Upper lobe of left lung (tissue), 6 donors: ENCODE data around the gene TCF7L2. TPM values are rescaled to one million over a fixed set of nuclear protein-coding genes. Genes with fewer than 3 reads are reported as not detected.

Experiments used
- ATAC-seq, 2 donors: fragments of 200-7000 bp; cut with Tn5 transposase; one replicate each; pipeline ENCODE4 v1.9.1; 2022; ENCODE audit warnings: mild to moderate bottlenecking in 2 of 2, moderate library complexity in 2 of 2; ENCODE audit not compliant: low FRiP score in 2 of 2
- DNase-seq, 2 donors: peaks; one replicate each; pipeline ENCODE4 v3.0.0-alpha.2; 2019 to 2020
- H3K27ac ChIP-seq, 4 donors: fragments of 200-600 bp; sonication (generic); one replicate each; pipeline ENCODE4 v1.5.1; 2016 to 2019
- H3K27me3 ChIP-seq, 4 donors: fragments of 200-600 bp; sonication (generic); one replicate each; pipeline ENCODE4 v1.5.1; 2017 to 2019
- H3K36me3 ChIP-seq, 4 donors: fragments of 200-600 bp; sonication (generic); one replicate each; pipeline ENCODE4 v1.5.1; 2016 to 2019
- H3K4me1 ChIP-seq, 4 donors: fragments of 200-600 bp; sonication (generic); one replicate each; pipeline ENCODE4 v1.5.1; 2018 to 2019
- H3K4me3 ChIP-seq, 4 donors: fragments of 200-600 bp; sonication (generic); one replicate each; pipeline ENCODE4 v1.5.1; 2017 to 2019; ENCODE audit warnings: mild to moderate bottlenecking in 2 of 4, moderate library complexity in 1 of 4
- H3K9me3 ChIP-seq, 4 donors: fragments of 200-600 bp; sonication (generic); one replicate each; pipeline ENCODE4 v1.5.1; 2018 to 2019
- CTCF ChIP-seq, 6 experiments: fragments of 450-650 bp in 4 of 6; fragments of 200-600 bp in 2 of 6; sonication (generic) in 2 of 6; IDR thresholded peaks; one replicate each; pipeline ENCODE4 v1.5.1; 2016 to 2019; ENCODE audit warnings: antibody characterized with exemption in 6 of 6
- EP300 ChIP-seq, 4 donors: sonication (generic); formaldehyde crosslinking; IDR thresholded peaks; one replicate each; pipeline ENCODE4 v1.5.1; 2017; ENCODE audit warnings: antibody characterized with exemption in 4 of 4, control low read depth in 2 of 4
- POLR2A ChIP-seq, 4 donors: fragments of 450-650 bp; IDR thresholded peaks; one replicate each; pipeline ENCODE4 v1.5.1; 2016 to 2017; ENCODE audit warnings: antibody characterized with exemption in 4 of 4, mild to moderate bottlenecking in 2 of 4
- POLR2AphosphoS5 ChIP-seq, 2 donors: sonication (generic); formaldehyde crosslinking; IDR thresholded peaks; one replicate each; pipeline ENCODE4 v1.5.1; 2017; ENCODE audit warnings: antibody characterized with exemption in 2 of 2
- WGBS, 2 donors: methylation state at CpG; one replicate each; pipeline ENCODE4 v1.1.5; 2017 to 2018; 5-methylcytosine and 5-hydroxymethylcytosine counted together
- total RNA-seq, 6 donors: library from RNA; depleted of rRNA in 4 of 6; stranded (reverse); fragments of >200 nt in 4 of 6; gene quantifications; one replicate each; pipeline versions ENCODE4 v1.1.0 to v1.2.1, GENCODE V29; 2016 to 2021
- donor health status: DM: no; HTN: no; CAD: no; lungs with moderate emphysema.
- donor health status: DM: no; HTN: yes; CAD: no; lungs with severe emphysema.

TCF7L2 gene
- total RNA-seq, 6 donors from 2014 or later = 15.5 to 80.3 (median 48.1) TPM

GRCh38 chr10:113179966-113180365 lies 229.9 kb downstream of the TCF7L2 start:
- ATAC-seq = no peak
- no peak overlapping the region for H3K27ac ChIP-seq
- H3K36me3 ChIP-seq = no peaks in the 10 kb centered on the region
- 74 to 94% methylated on average over 3 of the region's 3 CpGs for WGBS, 2 donors
- TF ChIP-seq CTCF (IDR thresholded peaks at IDR 0.05) = no peak
- TF ChIP-seq POLR2AphosphoS5 (IDR thresholded peaks at IDR 0.05) = no peak
- no peak for TF ChIP-seq EP300 (IDR thresholded peaks at IDR 0.05)
- no peak for TF ChIP-seq POLR2A (IDR thresholded peaks at IDR 0.05)
- no peak overlapping the region for H3K4me3 ChIP-seq
- H3K9me3 ChIP-seq = no peaks in the 10 kb centered on the region
- no peak for DNase-seq
- H3K27me3 ChIP-seq = no peaks in the 10 kb centered on the region
- H3K4me1 ChIP-seq = peaks cover 0 to 7% (median 0%) of the 10 kb centered on the region in 4 donors

DNA sequence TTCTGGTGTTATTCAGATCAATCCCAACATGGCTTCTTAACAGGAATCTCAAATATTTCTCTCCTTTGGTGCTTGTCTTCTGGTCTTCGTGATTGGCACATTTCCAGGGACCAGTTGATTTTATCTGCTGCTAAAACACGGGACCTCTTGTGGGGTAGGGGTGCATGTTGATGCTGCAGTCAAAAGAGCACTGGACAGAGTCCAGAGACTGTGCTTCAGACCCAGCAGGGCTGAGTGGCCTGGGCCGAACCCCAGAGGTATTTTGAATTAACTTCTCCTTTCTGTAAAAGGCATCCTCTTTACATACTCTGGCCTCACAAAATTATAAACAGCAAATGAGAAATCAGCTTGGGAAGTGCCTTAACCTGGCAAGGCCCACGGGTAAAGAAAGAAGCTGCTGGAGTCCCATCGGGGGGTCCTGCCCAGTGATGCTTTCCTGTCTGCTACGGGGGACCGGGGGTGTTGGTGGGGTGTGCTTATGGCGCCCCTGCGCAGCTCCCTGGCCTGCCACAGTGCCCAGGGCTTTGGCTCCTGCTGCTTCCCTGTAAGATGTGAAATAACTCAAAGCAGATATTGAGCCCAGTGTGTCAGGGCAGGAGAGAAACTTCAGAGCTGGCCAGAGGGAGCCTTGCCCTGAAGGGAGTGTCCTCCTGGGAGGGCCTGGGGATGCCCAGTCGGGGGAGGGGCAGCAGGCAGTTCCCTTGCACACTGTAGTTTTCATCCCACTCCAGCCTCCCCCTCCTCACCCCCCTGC lies 230.5 kb downstream of the TCF7L2 start:
- DNase-seq = peak in 1 of 2 donors; percentile 56
- TF ChIP-seq POLR2AphosphoS5 (IDR thresholded peaks at IDR 0.05) (no peak), EP300 (IDR thresholded peaks at IDR 0.05) (no peak), CTCF (IDR thresholded peaks at IDR 0.05) (no peak), POLR2A (IDR thresholded peaks at IDR 0.05) (no peak)
- H3K9me3 ChIP-seq = no peaks in the 10 kb centered on the region
- 63 to 65% methylated on average over 4 to 10 of the region's 10 CpGs for WGBS, 2 donors
- no peak overlapping the region for H3K27ac ChIP-seq
- no peaks in the 10 kb centered on the region for H3K27me3 ChIP-seq
- H3K4me3 ChIP-seq = no peak overlapping the region
- H3K4me1 ChIP-seq = peaks cover 0 to 7% (median 0%) of the 10 kb centered on the region in 4 donors
- no peaks in the 10 kb centered on the region for H3K36me3 ChIP-seq
- peak in 1 of 2 donors; percentile 20 for ATAC-seq

DNA sequence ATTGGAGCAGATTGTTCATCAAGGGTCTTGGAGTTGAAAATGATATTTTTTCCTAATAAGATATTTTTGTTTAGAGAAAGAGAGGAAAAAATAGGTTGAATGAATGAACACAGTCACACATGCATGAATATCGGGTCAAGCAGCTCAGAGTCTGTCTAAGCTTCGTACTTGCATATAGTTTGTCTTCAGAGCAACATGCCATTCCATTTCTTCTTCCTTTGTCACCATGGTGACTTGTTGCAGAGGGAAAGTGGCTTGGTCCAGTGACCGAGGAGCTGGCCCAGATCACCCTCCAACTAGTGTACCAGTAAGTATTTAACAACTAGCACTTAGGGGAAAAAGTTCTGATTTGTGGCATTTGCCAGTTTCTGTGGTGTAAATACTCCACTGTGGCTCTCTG lies 232.1 kb downstream of the TCF7L2 start:
- peaks cover 0 to 7% (median 0%) of the 10 kb centered on the region in 4 donors for H3K4me1 ChIP-seq
- no peaks in the 10 kb centered on the region for H3K27me3 ChIP-seq
- ATAC-seq (no peak), DNase-seq (no peak)
- no peak overlapping the region for H3K4me3 ChIP-seq
- TF ChIP-seq POLR2A (IDR thresholded peaks at IDR 0.05) (no peak), CTCF (IDR thresholded peaks at IDR 0.05) (no peak), POLR2AphosphoS5 (IDR thresholded peaks at IDR 0.05) (no peak), EP300 (IDR thresholded peaks at IDR 0.05) (no peak)
- no peaks in the 10 kb centered on the region for H3K36me3 ChIP-seq
- 96 to 98% methylated on average over 3 of the region's 3 CpGs for WGBS, 2 donors
- H3K27ac ChIP-seq = no peak overlapping the region
- no peaks in the 10 kb centered on the region for H3K9me3 ChIP-seq

DNA sequence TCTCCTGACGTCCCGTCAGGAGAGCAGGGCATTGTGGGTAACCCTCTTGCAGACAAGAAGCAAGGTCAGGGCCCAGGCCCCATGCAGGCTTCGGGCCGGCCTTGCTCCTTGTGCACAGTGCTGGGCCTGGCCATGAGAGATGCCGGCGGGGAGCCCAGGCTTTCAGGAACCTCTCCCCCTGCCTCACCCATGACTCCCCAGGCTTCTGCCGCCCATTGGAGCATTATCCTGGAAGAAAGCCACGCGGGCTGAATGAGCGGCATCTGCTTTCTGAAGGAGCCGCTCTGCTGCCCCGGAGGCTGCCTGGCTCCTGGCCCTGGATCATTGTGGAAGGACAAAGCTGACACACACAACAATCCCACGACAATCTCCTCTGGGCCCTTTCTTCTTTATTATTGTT lies 233.5 kb downstream of the TCF7L2 start:
- DNase-seq = peak in 1 of 2 donors; percentile 52
- TF ChIP-seq POLR2A (IDR thresholded peaks at IDR 0.05) (no peak), EP300 (IDR thresholded peaks at IDR 0.05) (no peak), CTCF (IDR thresholded peaks at IDR 0.05) (no peak), POLR2AphosphoS5 (IDR thresholded peaks at IDR 0.05) (no peak)

More for the DNA sequence above, 233.5 kb downstream of the TCF7L2 start:
- no peaks in the 10 kb centered on the region for H3K27me3 ChIP-seq
- ATAC-seq = no peak
- no peaks in the 10 kb centered on the region for H3K9me3 ChIP-seq
- H3K36me3 ChIP-seq = no peaks in the 10 kb centered on the region
- no peak overlapping the region for H3K4me3 ChIP-seq
- H3K27ac ChIP-seq = no peak overlapping the region
- WGBS, 2 donors = 87 to 92% methylated on average over 12 to 13 of the region's 13 CpGs
- peaks cover 0 to 7% (median 0%) of the 10 kb centered on the region in 4 donors for H3K4me1 ChIP-seq
